K562 (cell line): Measurements from ENCODE around the gene DARS2. TPM values are rescaled to one million over a fixed set of nuclear protein-coding genes. Genes with fewer than 3 reads are reported as not detected.

Experiments used
- ATAC-seq: fragments of 200-7000 bp; cut with Tn5 transposase; 3 replicates; pipeline ENCODE4 v1.9.1; 2020; ENCODE audit warnings: moderate library complexity
- BruUV-seq: library from RNA; stranded (reverse); fragments of 400-500 nt; replicated peaks from 2 replicates; lab custom pipeline; 2021; lab: Mats Ljungman, UMichigan
- CTCF ChIA-PET: fragments of 300-600 bp; formaldehyde crosslinking; extraction: SDS; loops from one replicate; lab custom pipeline; 2021; ENCODE audit warnings: low intra/inter-chr PET ratio; lab: Yijun Ruan, JAX
- POLR2A ChIA-PET: fragments of 300-600, 350-650 bp; sonication (Branson Sonifier 250); formaldehyde crosslinking; extraction: SDS; loops from one replicate; lab custom pipeline; 2021; ENCODE audit warnings: antibody characterized with exemption, inconsistent platforms; lab: Yijun Ruan, JAX
- DNase-seq, 4 experiments: peaks; one replicate each; pipeline versions ENCODE4 v3.0.0 to v3.0.0-alpha.2; 2011 to 2018; ENCODE audit warnings: low spot score in 3 of 4, mixed read lengths in 3 of 4; ENCODE audit errors: extremely low read depth in 1 of 4
- FAIRE-seq: peaks from 2 replicates; lab custom pipeline; 2011; peaks lifted over from hg19 to GRCh38; lab: Jason Lieb, UNC
- H2AFZ ChIP-seq: 2 replicates; pipeline ENCODE4 v1.6.0; 2011; ENCODE audit warnings: low read depth, low read length, control low read depth, inconsistent platforms
- H3K27ac ChIP-seq: fragments of 200-600 bp; 3 replicates; pipeline ENCODE4 v1.8.0; 2011; ENCODE audit warnings: low read depth, mild to moderate bottlenecking, control low read depth, inconsistent platforms, low read length, moderate library complexity, mixed read lengths; ENCODE audit errors: extremely low read depth
- H3K27me3 ChIP-seq, 2 experiments: fragments of 300-600 bp in 1 of 2; 2 replicates in 1 of 2; 3 replicates in 1 of 2; pipeline versions ENCODE4 v1.6.0 to v1.8.0; 2011; ENCODE audit warnings: inconsistent platforms in 2 of 2, low read length in 2 of 2, mild to moderate bottlenecking in 1 of 2, mixed read lengths in 1 of 2, moderate library complexity in 1 of 2; ENCODE audit not compliant: control insufficient read depth in 2 of 2, insufficient read depth in 2 of 2
- H3K36me3 ChIP-seq: fragments of 300-600 bp; 3 replicates; pipeline ENCODE4 v1.8.0; 2011; ENCODE audit warnings: mild to moderate bottlenecking, low read length, inconsistent platforms; ENCODE audit not compliant: control insufficient read depth, insufficient read depth
- H3K4me1 ChIP-seq, 2 experiments: fragments of 200-600 bp in 1 of 2; replicated peaks in 1 of 2; 2 replicates in 1 of 2; 3 replicates in 1 of 2; pipeline versions ENCODE4 v1.5.1 to v1.8.0; 2011; ENCODE audit warnings: inconsistent platforms in 2 of 2, low read length in 2 of 2, mild to moderate bottlenecking in 1 of 2, mixed read lengths in 1 of 2, moderate library complexity in 1 of 2; ENCODE audit not compliant: control insufficient read depth in 2 of 2, insufficient read depth in 2 of 2
- H3K4me2 ChIP-seq: 2 replicates; pipeline ENCODE4 v1.6.1; 2011; ENCODE audit warnings: low read length, control low read depth, inconsistent platforms, mixed read lengths; ENCODE audit not compliant: insufficient read depth
- H3K4me3 ChIP-seq: fragments of 200-600 bp; sonication (generic), shearing (Covaris generic); 2 replicates; pipeline ENCODE4 v1.5.1; 2016; ENCODE audit warnings: control low read depth, inconsistent platforms
- H3K79me2 ChIP-seq: fragments of 200-600 bp; 3 replicates; pipeline ENCODE4 v1.8.0; 2011; ENCODE audit warnings: low read length, inconsistent platforms; ENCODE audit not compliant: control insufficient read depth, insufficient read depth
- H3K9ac ChIP-seq, 2 experiments: 2 replicates each; pipeline versions ENCODE4 v1.6.0 to v1.6.1; 2011; ENCODE audit warnings: low read depth in 2 of 2, low read length in 2 of 2, control low read depth in 1 of 2, inconsistent platforms in 1 of 2, mild to moderate bottlenecking in 1 of 2, mixed read lengths in 1 of 2; ENCODE audit not compliant: insufficient read depth in 1 of 2
- H3K9me1 ChIP-seq: one replicate; pipeline ENCODE4 v1.6.0; 2011; ENCODE audit warnings: inconsistent platforms, mild to moderate bottlenecking, low read length, moderate library complexity; ENCODE audit not compliant: control insufficient read depth, insufficient read depth
- H3K9me3 ChIP-seq: replicated peaks from 2 replicates; pipeline ENCODE4 v1.5.1; 2011; ENCODE audit warnings: low read depth, low read length, inconsistent platforms; ENCODE audit not compliant: control insufficient read depth, insufficient read depth
- H4K20me1 ChIP-seq: replicated peaks from 2 replicates; pipeline ENCODE4 v1.6.1; 2011; ENCODE audit warnings: low read length, inconsistent platforms, mixed read lengths; ENCODE audit not compliant: control insufficient read depth, insufficient read depth
- ATF1 ChIP-seq, 2 experiments: fragments of 450-650 bp in 1 of 2; IDR thresholded peaks; 2 replicates each; pipeline ENCODE4 v1.6.1; 2016; ENCODE audit warnings: missing compliant biosample characterization in 1 of 2, missing genetic modification characterization in 1 of 2
- BCOR ChIP-seq: fragments of 450-650 bp; IDR thresholded peaks from 2 replicates; pipeline ENCODE4 v1.6.1; 2016
- BHLHE40 ChIP-seq: IDR thresholded peaks from 2 replicates; pipeline ENCODE4 v1.6.1; 2011; ENCODE audit warnings: low read length, improper control_type of control experiment
- CBFA2T2 ChIP-seq: fragments of 450-650 bp; conservative IDR thresholded peaks from 2 replicates; pipeline ENCODE4 v1.6.1; 2017; ENCODE audit warnings: mild to moderate bottlenecking
- NR2C1 ChIP-seq, 2 experiments: fragments of 450-650 bp; IDR thresholded peaks; 2 replicates each; pipeline ENCODE4 v1.6.1; 2017; ENCODE audit warnings: mild to moderate bottlenecking in 2 of 2, antibody characterized with exemption in 1 of 2, inconsistent platforms in 1 of 2, missing compliant biosample characterization in 1 of 2, missing genetic modification characterization in 1 of 2
- PRDM10 ChIP-seq: fragments of 450-650 bp; IDR thresholded peaks from 2 replicates; pipeline ENCODE4 v1.6.1; 2018; ENCODE audit not compliant: partially characterized antibody
- PTRF ChIP-seq: fragments of 450-650 bp; IDR thresholded peaks from 2 replicates; pipeline ENCODE4 v1.6.1; 2016; ENCODE audit warnings: mild to moderate bottlenecking, missing genetic modification characterization, missing compliant biosample characterization
- ZNF512 ChIP-seq: IDR thresholded peaks from 2 replicates; pipeline ENCODE4 v1.6.1; 2016; ENCODE audit warnings: missing genetic modification characterization, missing compliant biosample characterization
- ZNF592 ChIP-seq: fragments of 450-650 bp; IDR thresholded peaks from 2 replicates; pipeline ENCODE4 v1.6.1; 2017; ENCODE audit warnings: antibody characterized with exemption, mild to moderate bottlenecking
- in situ Hi-C: fragments of 300-500 bp; cut with MboI; formaldehyde crosslinking; loops from 4 replicates; pipeline ENCODE4 v1.15.0; 2018; ENCODE audit warnings: inconsistent platforms, mixed read lengths
- intact Hi-C: fragments of 100-400 bp; cut with micrococcal nuclease; formaldehyde crosslinking; loops from 2 replicates; pipeline ENCODE4 v1.14.2; 2022
- polyA plus RNA-seq, 8 experiments: library from polyadenylated mRNA; depleted of rRNA in 4 of 8; stranded (reverse) in 5 of 8; unstranded in 3 of 8; fragments of >200 nt; fragmentation: Nextera tagmentation in 2 of 8; fragmentation: Illumina TruSeq in 1 of 8; extraction: Ambion mirVana in 2 of 8; extraction: Trizol in 1 of 8; gene quantifications; 2 replicates each; pipeline versions ENCODE4 v1.2.1 to v1.2.3, GENCODE V29; 2011 to 2014; ENCODE audit warnings: inconsistent platforms in 1 of 8, missing spikeins in 1 of 8
- total RNA-seq, 7 experiments: library from RNA; depleted of rRNA in 6 of 7; stranded (reverse); fragments of >200 nt in 6 of 7; fragmentation: Illumina TruSeq in 2 of 7; extraction: Trizol in 2 of 7; gene quantifications; 2 replicates each; pipeline versions ENCODE4 v1.2.1 to v1.2.3, GENCODE V29; 2011 to 2021; ENCODE audit warnings: low replicate concordance in 1 of 7

Gene DARS2
- total and polyA plus RNA-seq, 9 of the 15 experiments (the other 6 are each of a cell fraction or from before 2014, with no cell fraction given) = 36.4 to 96.7 (median 68.6) TPM

GRCh38 chr1:173878251-173878650, 53.8 kb downstream of the DARS2 start:
- Histone ChIP-seq H3K27ac (no peak overlapping the region), H3K9ac (no peak overlapping the region), H3K79me2 (no peaks in the 10 kb centered on the region), H2AFZ (no peak overlapping the region), H3K9me1 (no peaks in the 10 kb centered on the region), H3K4me2 (no peak overlapping the region), H3K4me1 (no peaks in the 10 kb centered on the region), H3K27me3 (no peaks in the 10 kb centered on the region), H4K20me1 (no peaks in the 10 kb centered on the region), H3K9me3 (no peaks in the 10 kb centered on the region), H3K36me3 (peaks cover 21% of the 10 kb centered on the region; the same call in 1 of the 3 replicates), H3K4me3 (no peak overlapping the region)
- TF ChIP-seq BCOR = no peak
- no peak for TF ChIP-seq ZNF512
- TF ChIP-seq ATF1 (CRISPR knock-in tag; IDR thresholded peaks at IDR 0.05) = no peak
- no peak for TF ChIP-seq ATF1 (tag; IDR thresholded peaks at IDR 0.05)
- TF ChIP-seq ZNF592 = no peak
- no peak for TF ChIP-seq PTRF
- TF ChIP-seq CBFA2T2 = no peak
- no peak for TF ChIP-seq BHLHE40
- TF ChIP-seq NR2C1 (IDR thresholded peaks at IDR 0.05) = no peak
- no peak for TF ChIP-seq NR2C1 (tag; IDR thresholded peaks at IDR 0.05)
- no peak for TF ChIP-seq PRDM10
- FAIRE-seq = no peak
- ChIA-PET POLR2A (interaction anchor here (3.0 kb wide), 1 partner anchor 10 kb away, joined by 13 read pairs; the partner anchor contains the start of genes GAS5 and ZBTB37), CTCF (no interaction called here)
- BruUV-seq = no TSS peak
- no peak for ATAC-seq
- no peak for DNase-seq
- intact Hi-C loops = no loop called here
- in situ Hi-C loops = no loop called here
